Activated CD4-positive, alpha-beta T cell treated with anti-CD3 and anti-CD28 coated beads for 36 hours (primary cell): ENCODE data around the gene DUOX1. TPM values are rescaled to one million over a fixed set of nuclear protein-coding genes. Genes with fewer than 3 reads are reported as not detected.
"Not testable (repeated sequence)": the region's sequence is repeated elsewhere in the genome, so short reads cannot be mapped to it uniquely, and the experiment has no call there.

ENCODE experiments used
- ATAC-seq: fragments of 200-7000 bp; cut with Tn5 transposase; one replicate; pipeline ENCODE4 v1.10.0; 2021; ENCODE audit warnings: mild to moderate bottlenecking, moderate library complexity
- CTCF ChIA-PET: fragments of 350-600 bp; sonication (Branson Sonifier 250); formaldehyde crosslinking; loops from one replicate; lab custom pipeline; 2021; ENCODE audit warnings: antibody characterized with exemption; lab: Charles Lee
- POLR2A ChIA-PET: fragments of 350-600 bp; sonication (Branson Sonifier 250); formaldehyde crosslinking; loops from one replicate; lab custom pipeline; 2021; ENCODE audit warnings: antibody characterized with exemption, inconsistent platforms; lab: Charles Lee
- DNase-seq: peaks from one replicate; pipeline ENCODE4 v3.0.0-alpha.2; 2020
- H3K27ac Mint-ChIP-seq: one replicate; pipeline ENCODE4 v1.8.0; 2021; ENCODE audit warnings: mixed read lengths
- H3K27me3 Mint-ChIP-seq: one replicate; pipeline ENCODE4 v1.8.0; 2021; ENCODE audit warnings: mixed read lengths
- H3K36me3 Mint-ChIP-seq: one replicate; pipeline ENCODE4 v1.8.0; 2021; ENCODE audit warnings: low read depth, mixed read lengths
- H3K4me1 Mint-ChIP-seq: one replicate; pipeline ENCODE4 v1.8.0; 2021; ENCODE audit warnings: mixed read lengths
- H3K4me3 Mint-ChIP-seq: one replicate; pipeline ENCODE4 v1.8.0; 2021; ENCODE audit warnings: mild to moderate bottlenecking, moderate library complexity, mixed read lengths
- H3K9me3 Mint-ChIP-seq: one replicate; pipeline ENCODE4 v1.8.0; 2021; ENCODE audit warnings: low read depth, mixed read lengths
- intact Hi-C, 2 experiments: fragments of 100-400 bp; cut with DNase I in 1 of 2; cut with micrococcal nuclease in 1 of 2; formaldehyde crosslinking; loops; one replicate each; pipeline versions ENCODE4 v1.14.2 to v1.15.1; 2022 to 2024; cut with DNase I, micrococcal nuclease
- total RNA-seq, 2 experiments: library from RNA; stranded (reverse); gene quantifications; one replicate each; pipeline ENCODE4 v1.2.3, GENCODE V29; 2021

The DUOX1 gene
- total RNA-seq, 2 experiments from 2014 or later = 0.07 to 0.11 TPM

DNA sequence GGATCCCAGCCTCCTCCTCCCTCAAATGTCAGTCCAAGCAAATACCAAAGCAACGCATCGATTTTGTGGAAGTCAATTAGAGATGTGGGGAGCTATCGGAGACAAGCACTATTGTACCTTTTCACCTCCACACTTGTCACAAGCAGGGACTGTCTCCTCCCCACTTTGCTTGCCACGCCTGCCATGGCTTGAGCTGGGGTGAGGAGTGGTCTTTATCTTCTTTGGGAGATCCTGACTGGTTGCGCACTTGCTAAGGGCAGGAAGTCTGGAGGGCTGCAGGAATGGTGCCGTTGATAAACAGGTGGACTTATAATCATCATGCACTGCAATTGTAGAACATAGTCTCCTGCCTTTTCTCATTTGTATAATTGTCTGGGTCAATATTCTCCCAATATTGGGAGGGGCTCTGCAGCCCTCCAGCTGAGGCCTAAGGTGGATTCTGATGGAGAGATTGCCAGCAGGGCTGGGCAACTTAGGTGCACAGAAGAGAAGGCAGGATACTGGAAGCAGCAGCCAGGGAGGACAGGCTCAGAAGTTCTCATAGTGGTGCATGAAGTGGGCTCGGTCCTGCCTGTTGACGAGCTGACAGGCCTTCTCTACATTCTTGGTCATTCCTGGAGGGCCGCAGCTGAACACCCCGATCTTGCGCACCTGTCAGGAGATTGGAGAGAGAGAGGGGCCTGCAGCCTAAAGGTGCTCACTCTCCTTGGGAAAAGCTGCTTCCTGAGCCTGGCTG is 36.0 kb upstream of the DUOX1 start:
- H3K27ac Mint-ChIP-seq = no peak overlapping the region
- no peaks in the 10 kb centered on the region for H3K9me3 Mint-ChIP-seq
- ChIA-PET POLR2A (no interaction called here), CTCF (interaction anchor here (1.4 kb wide), 1 partner anchor 24 kb away, joined by 5 read pairs; no protein-coding TSS in a partner anchor)
- H3K4me1 Mint-ChIP-seq = no peaks in the 10 kb centered on the region
- H3K4me3 Mint-ChIP-seq = no peak overlapping the region
- DNase-seq (no peak), ATAC-seq (no peak)
- intact Hi-C loops = no loop called here
- H3K36me3 Mint-ChIP-seq = no peaks in the 10 kb centered on the region
- peaks cover 9% of the 10 kb centered on the region for H3K27me3 Mint-ChIP-seq

DNA sequence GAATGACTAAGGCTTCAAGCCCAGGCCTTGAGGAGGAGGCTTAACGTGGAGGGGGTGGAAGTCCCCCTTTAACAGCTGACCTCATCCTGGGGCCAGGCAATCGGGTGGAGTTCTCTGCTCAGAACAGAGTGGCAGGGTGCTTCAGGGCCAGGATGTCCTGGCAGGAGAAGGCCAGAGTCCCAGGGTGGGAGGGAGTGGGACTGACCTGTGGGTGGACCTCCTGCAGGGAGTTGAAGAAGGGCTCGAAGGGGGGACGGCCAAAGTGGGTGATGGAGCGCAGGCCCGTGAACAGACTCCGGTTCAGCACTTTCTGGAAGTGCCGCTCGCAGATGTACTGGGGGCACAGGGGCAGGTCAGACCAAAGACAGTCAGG is 35.5 kb upstream of the DUOX1 start:
- ChIA-PET CTCF (interaction anchor here (1.4 kb wide), 1 partner anchor 24 kb away, joined by 5 read pairs; no protein-coding TSS in a partner anchor), POLR2A (no interaction called here)
- Mint-ChIP-seq H3K36me3 (no peaks in the 10 kb centered on the region), H3K9me3 (no peaks in the 10 kb centered on the region), H3K4me1 (no peaks in the 10 kb centered on the region), H3K27ac (no peak overlapping the region), H3K4me3 (no peak overlapping the region), H3K27me3 (peaks cover 7% of the 10 kb centered on the region)
- intact Hi-C loops = no loop called here
- ATAC-seq (no peak), DNase-seq (no peak)

DNA sequence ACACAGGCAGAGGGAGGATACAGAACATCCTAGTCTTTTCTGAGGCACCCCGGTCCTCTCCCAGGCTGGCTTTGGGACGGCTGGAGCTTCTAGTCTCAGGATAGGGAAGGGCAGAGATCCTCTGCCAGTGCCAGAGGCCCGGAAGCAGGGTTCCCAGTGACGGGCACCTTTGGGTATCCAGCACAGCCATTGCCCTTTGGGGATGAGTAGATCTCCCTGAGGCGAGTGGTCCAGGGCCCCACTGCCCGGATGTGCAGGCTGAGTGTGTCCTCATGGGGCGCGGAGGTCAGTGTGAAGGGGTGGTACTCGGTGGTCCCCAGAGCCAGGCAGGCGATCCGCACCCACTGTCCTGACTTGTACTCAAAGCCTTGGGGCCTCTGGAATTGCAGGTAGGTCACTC is 34.1 kb upstream of the DUOX1 start:
- H3K9me3 Mint-ChIP-seq = no peaks in the 10 kb centered on the region
- POLR2A ChIA-PET = no interaction called here
- no peak overlapping the region for H3K27ac Mint-ChIP-seq
- no peak for DNase-seq
- H3K36me3 Mint-ChIP-seq = no peaks in the 10 kb centered on the region
- intact Hi-C loops = no loop called here
- ATAC-seq = no peak
- no peaks in the 10 kb centered on the region for H3K4me1 Mint-ChIP-seq
- peaks cover 7% of the 10 kb centered on the region for H3K27me3 Mint-ChIP-seq
- CTCF ChIA-PET = interaction anchor here (1.4 kb wide), 1 partner anchor 23 kb away, joined by 5 read pairs; no protein-coding TSS in a partner anchor
- no peak overlapping the region for H3K4me3 Mint-ChIP-seq

DNA sequence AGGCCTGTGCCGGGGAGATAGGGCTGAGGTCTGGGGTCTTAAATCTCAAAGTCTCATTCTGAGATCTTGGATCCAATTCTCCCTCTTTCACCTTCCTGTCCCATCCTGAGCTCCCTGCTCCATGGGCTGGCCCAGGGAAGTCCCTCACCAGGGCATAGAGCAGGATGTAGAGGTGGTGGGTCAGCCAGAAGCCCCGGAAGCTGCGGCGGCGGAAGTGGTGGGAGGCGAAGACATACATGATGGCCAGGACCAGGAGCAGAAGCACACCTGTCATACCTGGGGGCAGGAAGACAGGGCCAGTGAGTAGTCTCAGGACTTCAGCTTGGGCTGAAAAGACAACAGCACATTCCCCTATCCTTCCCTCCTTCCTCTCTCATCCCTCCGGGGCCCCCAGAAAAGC is 32.3 kb upstream of the DUOX1 start:
- intact Hi-C loops = no loop called here
- H3K27ac Mint-ChIP-seq = no peak overlapping the region
- H3K27me3 Mint-ChIP-seq = no peaks in the 10 kb centered on the region
- DNase-seq (no peak), ATAC-seq (no peak)
- H3K4me1 Mint-ChIP-seq = no peaks in the 10 kb centered on the region
- CTCF ChIA-PET = interaction anchor here (0.6 to 1.6 kb wide), 3 partner anchors 20 to 115 kb away, joined by 3 to 5 read pairs (median 3); no protein-coding TSS in a partner anchor
- H3K36me3 Mint-ChIP-seq = no peaks in the 10 kb centered on the region
- no peaks in the 10 kb centered on the region for H3K9me3 Mint-ChIP-seq
- no peak overlapping the region for H3K4me3 Mint-ChIP-seq
- POLR2A ChIA-PET = no interaction called here

DNA sequence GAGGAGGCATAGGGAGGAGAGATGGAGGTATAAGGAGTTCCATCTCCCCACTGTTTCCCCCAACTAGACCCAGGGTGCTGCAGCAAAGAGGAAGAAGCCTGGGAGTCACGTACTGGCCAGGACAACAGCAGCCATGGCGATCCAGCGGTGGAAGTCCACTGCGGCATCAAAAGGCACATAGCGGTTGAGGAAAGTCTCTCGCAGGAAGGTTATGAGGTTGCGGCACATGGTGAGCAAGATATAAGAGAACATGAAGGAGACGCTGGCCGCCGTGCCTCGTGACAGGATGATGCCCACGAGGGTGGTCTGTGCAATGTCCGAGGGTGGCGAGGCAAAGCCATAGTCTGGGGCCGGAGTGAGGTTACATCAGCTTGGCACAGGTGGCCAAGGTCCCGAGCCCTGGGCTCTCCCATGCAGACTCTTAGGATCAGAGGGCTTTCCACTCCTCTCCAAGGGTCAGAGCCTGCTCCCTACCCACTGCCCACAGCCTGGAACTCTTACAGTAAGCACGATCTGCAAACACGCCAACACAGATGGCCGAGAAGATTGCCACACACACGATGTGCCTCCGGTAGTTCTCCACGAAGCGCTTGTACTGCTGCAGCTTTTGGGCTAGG is 30.1 kb upstream of the DUOX1 start:
- ChIA-PET CTCF (no interaction called here), POLR2A (no interaction called here)
- H3K27ac Mint-ChIP-seq = no peak overlapping the region
- no peaks in the 10 kb centered on the region for H3K36me3 Mint-ChIP-seq
- no peak for ATAC-seq
- no peaks in the 10 kb centered on the region for H3K9me3 Mint-ChIP-seq
- no peaks in the 10 kb centered on the region for H3K4me1 Mint-ChIP-seq
- intact Hi-C loops = no loop called here
- no peak for DNase-seq
- H3K4me3 Mint-ChIP-seq = no peak overlapping the region
- no peaks in the 10 kb centered on the region for H3K27me3 Mint-ChIP-seq

DNA sequence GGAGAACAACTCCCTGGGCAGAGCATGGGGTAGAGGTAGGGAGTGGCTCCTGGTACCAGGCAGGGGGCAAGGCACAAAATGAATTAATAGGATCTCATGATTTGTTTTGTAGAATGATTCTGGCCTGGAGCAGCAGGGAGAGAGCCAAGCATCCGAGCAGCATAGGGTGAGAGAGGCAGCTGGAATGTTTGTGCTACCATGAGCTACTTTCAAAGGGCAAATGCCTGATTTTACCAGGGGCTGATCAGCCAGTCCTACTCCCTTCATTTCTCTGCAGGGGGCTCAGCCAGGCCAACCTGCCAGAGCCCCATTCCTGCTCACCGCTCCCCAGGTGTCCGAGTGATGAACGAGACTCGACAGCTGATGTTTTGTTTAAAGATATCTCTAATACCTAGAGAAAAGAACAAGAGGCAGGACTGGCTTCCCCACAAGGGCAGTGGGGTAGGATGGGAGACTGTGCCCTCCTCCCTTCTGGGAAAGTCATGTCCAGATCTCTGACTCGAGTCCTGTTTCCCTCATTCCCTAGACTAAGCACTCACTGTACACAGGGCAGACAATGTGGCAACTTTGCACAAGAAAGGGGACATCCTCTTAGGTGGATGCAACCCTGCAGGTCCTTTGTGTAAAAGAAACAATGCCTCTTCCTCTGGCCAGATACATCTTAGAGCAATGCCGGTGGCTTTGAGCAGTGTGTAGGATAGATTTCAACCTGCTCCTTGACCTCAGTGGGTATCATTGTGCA is 28.7 kb upstream of the DUOX1 start:
- H3K27me3 Mint-ChIP-seq = no peaks in the 10 kb centered on the region
- ChIA-PET CTCF (no interaction called here), POLR2A (no interaction called here)
- DNase-seq (no peak), ATAC-seq (no peak)
- H3K27ac Mint-ChIP-seq = no peak overlapping the region
- H3K9me3 Mint-ChIP-seq = no peaks in the 10 kb centered on the region
- H3K4me1 Mint-ChIP-seq = no peaks in the 10 kb centered on the region
- no peak overlapping the region for H3K4me3 Mint-ChIP-seq
- H3K36me3 Mint-ChIP-seq = no peaks in the 10 kb centered on the region
- intact Hi-C loops = no loop called here

DNA sequence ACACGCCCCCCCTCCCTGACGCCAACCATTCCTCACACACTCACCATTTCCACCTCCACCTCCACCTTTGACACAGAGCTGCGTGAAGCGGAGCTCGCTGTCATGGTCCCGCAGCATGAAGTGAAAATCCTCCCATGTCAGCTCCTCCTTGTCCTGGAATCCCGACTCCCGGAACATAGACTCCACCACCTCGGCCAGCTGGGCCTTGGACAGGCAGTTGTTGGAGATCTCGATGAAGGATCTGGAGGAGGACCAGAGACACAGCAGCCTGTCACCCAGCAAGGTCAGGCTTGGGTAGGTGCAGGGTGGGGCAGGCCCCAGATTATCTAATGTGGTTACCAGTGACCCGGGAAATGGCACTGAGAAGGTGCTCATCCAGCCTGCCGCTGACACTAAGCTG is 28.0 kb upstream of the DUOX1 start:
- no peaks in the 10 kb centered on the region for H3K36me3 Mint-ChIP-seq
- H3K27ac Mint-ChIP-seq = no peak overlapping the region
- no peaks in the 10 kb centered on the region for H3K9me3 Mint-ChIP-seq
- H3K4me3 Mint-ChIP-seq = no peak overlapping the region
- no peak for DNase-seq
- POLR2A ChIA-PET = no interaction called here
- no peaks in the 10 kb centered on the region for H3K4me1 Mint-ChIP-seq
- no peak for ATAC-seq
- intact Hi-C loops = no loop called here
- CTCF ChIA-PET = no interaction called here
- peaks cover 2% of the 10 kb centered on the region for H3K27me3 Mint-ChIP-seq

DNA sequence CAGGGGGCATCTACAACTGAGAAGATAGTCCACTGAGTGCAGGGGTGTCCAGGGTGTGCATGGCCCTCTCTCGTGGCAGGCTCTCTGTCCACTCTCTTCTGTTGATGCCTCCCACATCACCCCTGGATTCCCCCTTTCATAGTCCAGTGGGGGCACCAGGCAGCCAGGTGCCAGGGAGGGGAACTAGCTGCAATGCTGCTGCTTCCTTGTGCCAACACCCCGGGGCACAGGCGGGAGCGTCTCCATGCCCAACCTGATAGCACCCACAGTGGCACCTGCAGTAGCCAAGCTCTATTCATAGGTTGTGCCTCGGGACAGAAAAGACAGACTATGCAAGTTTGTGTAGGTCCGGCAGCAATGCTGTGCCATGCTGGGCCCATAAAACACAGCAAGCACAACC is 27.6 kb upstream of the DUOX1 start:
- H3K4me3 Mint-ChIP-seq = no peak overlapping the region
- peaks cover 3% of the 10 kb centered on the region for H3K27me3 Mint-ChIP-seq
- no peaks in the 10 kb centered on the region for H3K4me1 Mint-ChIP-seq
- H3K9me3 Mint-ChIP-seq = no peaks in the 10 kb centered on the region
- no peak for DNase-seq
- CTCF ChIA-PET = interaction anchor here (1.1 kb wide), 2 partner anchors 16 to 25 kb away, joined by 3 to 4 read pairs; no protein-coding TSS in a partner anchor
- no peaks in the 10 kb centered on the region for H3K36me3 Mint-ChIP-seq
- no peak for ATAC-seq
- H3K27ac Mint-ChIP-seq = no peak overlapping the region
- POLR2A ChIA-PET = no interaction called here
- intact Hi-C loops = no loop called here

DNA sequence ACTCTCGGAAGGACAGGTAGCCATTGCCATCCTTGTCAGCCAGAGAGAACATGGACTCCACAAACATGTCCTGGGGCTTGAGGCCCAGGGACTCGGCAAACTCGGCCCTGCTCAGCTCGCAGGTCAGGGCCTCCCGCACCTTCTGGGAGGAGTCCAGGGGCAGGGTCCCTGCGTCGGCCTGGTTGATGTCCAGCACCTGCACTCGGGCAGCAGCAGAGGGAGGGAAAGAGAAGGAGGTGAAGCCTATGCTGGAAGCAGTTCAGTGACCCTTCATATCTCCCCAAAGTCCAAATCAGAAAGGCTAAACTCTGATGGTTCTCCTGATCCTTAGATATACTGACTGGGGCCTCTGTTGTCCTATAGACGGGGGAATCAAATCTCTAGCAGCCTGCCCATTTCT is 25.6 kb upstream of the DUOX1 start:
- H3K4me1 Mint-ChIP-seq, H3K27me3 Mint-ChIP-seq, H3K27ac Mint-ChIP-seq, ATAC-seq, CTCF ChIA-PET, POLR2A ChIA-PET, DNase-seq, intact Hi-C loops, H3K36me3 Mint-ChIP-seq, H3K9me3 Mint-ChIP-seq, H3K4me3 Mint-ChIP-seq: not testable (repeated sequence)

DNA sequence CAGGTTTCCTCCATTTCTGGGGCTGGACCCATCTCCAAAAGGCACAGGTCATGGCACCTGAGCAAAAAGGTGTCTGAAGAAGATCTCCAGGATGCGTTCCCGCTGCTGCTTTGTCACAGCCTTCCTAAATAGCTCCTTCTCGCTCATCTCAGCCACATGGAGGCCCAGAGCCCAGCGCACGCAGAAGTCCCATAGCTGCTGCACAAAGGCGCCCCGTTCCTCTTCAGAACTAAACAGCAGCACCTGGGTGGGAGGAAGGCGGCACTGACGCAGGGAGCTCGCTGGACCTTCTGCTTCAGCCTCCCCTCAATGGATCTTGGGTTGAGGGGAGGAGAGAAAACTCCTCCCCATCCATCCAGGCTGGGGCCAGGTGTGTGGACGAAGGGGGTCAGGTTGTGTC is 24.2 kb upstream of the DUOX1 start:
- no peak overlapping the region for H3K27ac Mint-ChIP-seq
- intact Hi-C loops = no loop called here
- POLR2A ChIA-PET = no interaction called here

DNA sequence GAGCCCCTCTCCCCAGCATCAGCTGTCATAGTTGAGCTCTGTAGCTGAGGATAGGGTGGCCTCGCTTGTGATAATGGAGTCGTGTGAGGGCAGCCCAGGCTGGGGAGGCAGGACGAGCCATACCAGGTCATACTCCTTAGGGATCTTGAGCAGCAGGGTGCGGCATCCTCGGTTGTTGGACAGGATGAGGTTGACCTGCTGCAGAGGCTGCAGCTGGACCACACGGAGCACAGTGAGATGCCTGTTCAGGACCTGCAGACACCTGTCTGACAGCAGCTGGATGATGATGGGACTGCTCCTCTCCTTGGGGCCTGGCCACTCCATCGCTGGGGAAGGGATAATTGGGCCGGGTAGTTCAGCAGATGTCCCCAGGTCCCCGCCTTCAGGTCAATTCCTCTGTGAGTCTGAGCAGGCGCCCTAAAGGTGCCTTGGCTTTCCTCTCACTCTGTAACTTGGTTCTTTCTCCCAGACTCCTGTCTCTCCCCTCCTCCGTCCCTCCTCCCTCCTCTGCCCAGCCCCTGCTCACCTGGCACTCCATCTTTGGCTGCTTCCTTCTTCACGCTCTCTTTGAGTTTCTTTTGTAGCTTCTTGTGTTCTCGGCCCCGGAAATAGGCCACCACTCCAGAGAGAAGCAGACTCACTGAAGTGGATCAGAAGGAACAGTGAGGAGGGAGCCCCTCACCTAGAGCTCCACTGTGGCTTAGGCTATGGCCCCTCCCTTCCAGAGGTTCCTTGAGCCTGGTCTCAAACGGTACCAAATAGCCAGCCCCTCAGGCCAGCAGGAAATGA is 23.6 kb upstream of the DUOX1 start:
- peaks cover 21% of the 10 kb centered on the region for H3K27me3 Mint-ChIP-seq
- ChIA-PET CTCF (interaction anchor here (1.0 to 4.1 kb wide), 2 partner anchors 12 to 298 kb away, joined by 3 to 20 read pairs; no protein-coding TSS in a partner anchor), POLR2A (no interaction called here)
- intact Hi-C loops = no loop called here
- H3K4me1 Mint-ChIP-seq = no peaks in the 10 kb centered on the region
- H3K9me3 Mint-ChIP-seq = no peaks in the 10 kb centered on the region
- H3K36me3 Mint-ChIP-seq = no peaks in the 10 kb centered on the region
- no peak for DNase-seq
- ATAC-seq = no peak
- H3K4me3 Mint-ChIP-seq = no peak overlapping the region
- no peak overlapping the region for H3K27ac Mint-ChIP-seq

More for the DNA sequence above, 24.2 kb upstream of the DUOX1 start:
- no peak for DNase-seq
- Mint-ChIP-seq H3K4me3 (no peak overlapping the region), H3K4me1 (no peaks in the 10 kb centered on the region), H3K27me3 (peaks cover 20% of the 10 kb centered on the region), H3K9me3 (no peaks in the 10 kb centered on the region), H3K36me3 (no peaks in the 10 kb centered on the region)
- CTCF ChIA-PET = interaction anchor here (1.0 to 4.1 kb wide), 2 partner anchors 13 to 298 kb away, joined by 3 to 20 read pairs; no protein-coding TSS in a partner anchor
- no peak for ATAC-seq
